ENCODE measurements around the gene PFDN4. TPM values are rescaled to one million over a fixed set of nuclear protein-coding genes. Genes with fewer than 3 reads are reported as not detected.

Gene PFDN4
- polyA plus RNA-seq, 1 of the 3 experiments (the other 2 are of a cell fraction) = 44.0 TPM

DNA sequence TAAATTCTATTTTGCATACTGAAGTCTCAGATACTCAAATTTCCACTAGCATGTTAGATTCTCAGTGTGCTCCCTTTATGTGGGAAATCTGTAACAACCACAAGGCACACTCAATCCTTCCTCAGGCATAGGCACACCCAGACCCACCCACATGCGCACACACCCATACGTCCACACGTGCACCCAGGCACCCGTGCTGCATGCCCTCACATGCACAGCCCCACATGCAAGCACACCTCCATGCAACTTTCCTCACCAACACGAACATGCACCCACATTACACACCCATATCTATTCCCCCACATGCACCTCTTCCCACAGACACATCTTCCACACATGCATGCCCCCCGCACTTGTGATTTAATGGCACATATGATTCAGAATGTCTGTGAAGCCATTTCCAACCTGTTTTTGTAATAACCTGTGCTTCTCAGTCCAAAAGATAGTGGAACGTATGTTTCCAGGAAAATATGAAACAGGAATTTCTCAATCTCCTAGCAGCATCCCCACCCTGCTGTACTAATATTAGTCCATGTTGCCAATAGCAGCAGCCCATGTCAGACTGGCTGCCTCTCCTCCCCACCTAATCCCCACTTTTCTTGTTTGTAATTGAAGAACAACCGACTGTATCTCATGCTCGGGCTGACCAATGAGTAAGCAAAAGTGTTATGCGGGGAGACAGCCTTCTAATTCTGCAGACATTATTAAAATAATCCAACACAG lies 22.8 kb upstream of the PFDN4 start:
- POLR2A ChIA-PET = no interaction called here

DNA sequence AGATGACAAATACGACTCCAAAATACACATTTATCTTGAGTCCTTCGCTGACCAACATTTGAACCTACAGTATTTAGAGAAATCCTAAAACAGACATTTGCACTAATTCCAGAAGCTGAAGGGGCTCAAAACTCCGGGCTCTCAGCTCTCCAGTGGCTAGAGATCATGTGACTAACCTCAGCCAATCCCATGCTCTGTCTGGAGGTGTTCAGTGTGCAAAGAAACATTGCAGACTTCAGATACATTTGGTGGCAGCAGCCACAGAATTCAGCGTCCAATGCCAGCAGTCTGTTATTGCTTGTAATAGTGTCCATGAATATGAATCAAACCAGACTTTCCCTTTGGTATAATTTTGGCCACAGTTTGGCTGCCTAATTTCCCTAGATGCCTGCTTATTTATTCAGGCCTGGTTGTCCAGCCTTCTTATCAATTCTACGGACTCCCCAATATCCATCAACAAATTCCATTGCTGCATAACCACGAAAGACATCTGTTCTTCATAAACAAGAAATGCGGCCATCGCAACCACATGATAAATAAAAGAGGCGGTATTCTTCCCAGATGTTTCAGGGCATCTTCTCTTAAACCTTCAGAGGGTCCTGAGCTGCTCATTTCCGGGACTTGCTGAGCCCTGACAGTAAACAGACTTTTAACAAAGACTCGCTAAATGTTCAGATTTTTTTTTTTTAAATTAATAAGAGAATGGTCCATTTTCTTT lies 19.6 kb upstream of the PFDN4 start:
- Histone ChIP-seq H3K36me3 (replicated peaks in 1 of 2; ENCODE audit: control insufficient read depth in 1 of 2, insufficient read depth in 2 of 2, low read length in 1 of 2) (no peaks in the 10 kb centered on the region), H2AFZ (ENCODE audit: low read depth) (no peak overlapping the region), H3K79me2 (ENCODE audit: insufficient read depth) (no peaks in the 10 kb centered on the region), H3F3A (replicated peaks; ENCODE audit: insufficient read depth) (peaks cover 5% of the 10 kb centered on the region), H3K9me2 (no peaks in the 10 kb centered on the region), H3K4me2 (no peak overlapping the region), H3K27me3 (ENCODE audit: insufficient read depth) (no peaks in the 10 kb centered on the region), H3K9me3 (no peaks in the 10 kb centered on the region), H3K9ac (no peak overlapping the region), H3K4me1 (ENCODE audit: control insufficient read depth in 1 of 2, insufficient read depth in 2 of 2, low read depth in 1 of 2, low read length in 1 of 2) (peaks cover 0 to 6% of the 10 kb centered on the region in 2 experiments; a peak in 3 of 4 replicates), H4K20me1 (ENCODE audit: insufficient read depth) (no peaks in the 10 kb centered on the region), H3K4me3 (ENCODE audit: low read depth in 2 of 2, low read length in 1 of 2) (no peak overlapping the region), H3K27ac (ENCODE audit: low read depth in 2 of 2, low read length in 1 of 2) (no peak overlapping the region)
- 83% methylated on average over 11 of the region's 11 CpGs for WGBS (ENCODE audit: low lambda C conversion rate)
- POLR2A ChIA-PET = no interaction called here
- TF ChIP-seq RAD21 (IDR thresholded peaks at IDR 0.05; ENCODE audit: low read length) (no peak), FOSL2 (IDR thresholded peaks at IDR 0.05; ENCODE audit: borderline replicate concordance, low read depth) (no peak), RCOR1 (IDR thresholded peaks at IDR 0.05; ENCODE audit: low read length) (no peak)
- TF ChIP-seq, protein P1, sequence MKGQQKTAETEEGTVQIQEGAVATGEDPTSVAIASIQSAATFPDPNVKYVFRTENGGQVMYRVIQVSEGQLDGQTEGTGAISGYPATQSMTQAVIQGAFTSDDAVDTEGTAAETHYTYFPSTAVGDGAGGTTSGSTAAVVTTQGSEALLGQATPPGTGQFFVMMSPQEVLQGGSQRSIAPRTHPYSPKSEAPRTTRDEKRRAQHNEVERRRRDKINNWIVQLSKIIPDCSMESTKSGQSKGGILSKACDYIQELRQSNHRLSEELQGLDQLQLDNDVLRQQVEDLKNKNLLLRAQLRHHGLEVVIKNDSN (IDR thresholded peaks at IDR 0.05; ENCODE audit: borderline replicate concordance, low read depth) = peak; percentile 14; the same call in 1 of the 2 replicates
- CTCF ChIA-PET = interaction anchor here (1.1 to 4.9 kb wide), 4 partner anchors 11 to 92 kb away, joined by 3 to 27 read pairs (median 10); partner anchors contain the start of gene PFDN4
- no peak for DNase-seq

More for the DNA sequence above, 22.8 kb upstream of the PFDN4 start:
- no peak overlapping the region for H3K27ac ChIP-seq (ENCODE audit: low read depth in 2 of 2, low read length in 1 of 2)
- no peak overlapping the region for H2AFZ ChIP-seq (ENCODE audit: low read depth)
- peaks cover 8% of the 10 kb centered on the region for H3F3A ChIP-seq (replicated peaks; ENCODE audit: insufficient read depth)
- CTCF ChIA-PET = interaction anchor here (1.4 kb wide), 1 partner anchor 82 kb away, joined by 3 read pairs; no protein-coding TSS in a partner anchor
- H3K27me3 ChIP-seq (ENCODE audit: insufficient read depth) = no peaks in the 10 kb centered on the region
- no peak for DNase-seq
- no peaks in the 10 kb centered on the region for H3K9me3 ChIP-seq
- H3K9me2 ChIP-seq = no peaks in the 10 kb centered on the region
- 82% methylated on average over 10 of the region's 10 CpGs for WGBS (ENCODE audit: low lambda C conversion rate)
- H3K4me3 ChIP-seq (ENCODE audit: low read depth in 2 of 2, low read length in 1 of 2) = no peak overlapping the region
- no peak for TF ChIP-seq SMC3 (IDR thresholded peaks at IDR 0.05; ENCODE audit: low read depth, low read length)
- no peaks in the 10 kb centered on the region for H4K20me1 ChIP-seq (ENCODE audit: insufficient read depth)
- peaks cover 0 to 6% of the 10 kb centered on the region in 2 experiments; a peak in 3 of 4 replicates for H3K4me1 ChIP-seq (ENCODE audit: control insufficient read depth in 1 of 2, insufficient read depth in 2 of 2, low read depth in 1 of 2, low read length in 1 of 2)
- H3K36me3 ChIP-seq (replicated peaks in 1 of 2; ENCODE audit: control insufficient read depth in 1 of 2, insufficient read depth in 2 of 2, low read length in 1 of 2) = no peaks in the 10 kb centered on the region
- no peak overlapping the region for H3K4me2 ChIP-seq
- no peaks in the 10 kb centered on the region for H3K79me2 ChIP-seq (ENCODE audit: insufficient read depth)
- H3K9ac ChIP-seq = no peak overlapping the region

GRCh38 chr20:54189630-54190029 lies 18.3 kb upstream of the PFDN4 start:
- H3K79me2 ChIP-seq (ENCODE audit: insufficient read depth) = no peaks in the 10 kb centered on the region
- no peaks in the 10 kb centered on the region for H3K36me3 ChIP-seq (replicated peaks in 1 of 2; ENCODE audit: control insufficient read depth in 1 of 2, insufficient read depth in 2 of 2, low read length in 1 of 2)
- no peak overlapping the region for H3K9ac ChIP-seq
- H3K27ac ChIP-seq (ENCODE audit: low read depth in 2 of 2, low read length in 1 of 2) = peak overlapping the region in 1 of 2 experiments; percentile 34; a peak in 1 of 4 replicates
- H3K9me2 ChIP-seq = no peaks in the 10 kb centered on the region
- no peaks in the 10 kb centered on the region for H3K27me3 ChIP-seq (ENCODE audit: insufficient read depth)
- H3K4me3 ChIP-seq (ENCODE audit: low read depth in 2 of 2, low read length in 1 of 2) = no peak overlapping the region
- peaks cover 0 to 6% of the 10 kb centered on the region in 2 experiments; a peak in 3 of 4 replicates for H3K4me1 ChIP-seq (ENCODE audit: control insufficient read depth in 1 of 2, insufficient read depth in 2 of 2, low read depth in 1 of 2, low read length in 1 of 2)
- peak overlapping the region; percentile 27; the same call in 1 of the 2 replicates for H2AFZ ChIP-seq (ENCODE audit: low read depth)
- DNase-seq = no peak
- no peaks in the 10 kb centered on the region for H4K20me1 ChIP-seq (ENCODE audit: insufficient read depth)
- CTCF ChIA-PET = interaction anchor here (1.1 to 4.9 kb wide), 3 partner anchors 9 to 93 kb away, joined by 3 to 27 read pairs (median 11); no protein-coding TSS in a partner anchor
- no peaks in the 10 kb centered on the region for H3K9me3 ChIP-seq
- WGBS (ENCODE audit: low lambda C conversion rate) = 39% methylated on average over 2 of the region's 2 CpGs
- TF ChIP-seq, protein P2, sequence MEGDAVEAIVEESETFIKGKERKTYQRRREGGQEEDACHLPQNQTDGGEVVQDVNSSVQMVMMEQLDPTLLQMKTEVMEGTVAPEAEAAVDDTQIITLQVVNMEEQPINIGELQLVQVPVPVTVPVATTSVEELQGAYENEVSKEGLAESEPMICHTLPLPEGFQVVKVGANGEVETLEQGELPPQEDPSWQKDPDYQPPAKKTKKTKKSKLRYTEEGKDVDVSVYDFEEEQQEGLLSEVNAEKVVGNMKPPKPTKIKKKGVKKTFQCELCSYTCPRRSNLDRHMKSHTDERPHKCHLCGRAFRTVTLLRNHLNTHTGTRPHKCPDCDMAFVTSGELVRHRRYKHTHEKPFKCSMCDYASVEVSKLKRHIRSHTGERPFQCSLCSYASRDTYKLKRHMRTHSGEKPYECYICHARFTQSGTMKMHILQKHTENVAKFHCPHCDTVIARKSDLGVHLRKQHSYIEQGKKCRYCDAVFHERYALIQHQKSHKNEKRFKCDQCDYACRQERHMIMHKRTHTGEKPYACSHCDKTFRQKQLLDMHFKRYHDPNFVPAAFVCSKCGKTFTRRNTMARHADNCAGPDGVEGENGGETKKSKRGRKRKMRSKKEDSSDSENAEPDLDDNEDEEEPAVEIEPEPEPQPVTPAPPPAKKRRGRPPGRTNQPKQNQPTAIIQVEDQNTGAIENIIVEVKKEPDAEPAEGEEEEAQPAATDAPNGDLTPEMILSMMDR (IDR thresholded peaks at IDR 0.05) = no peak
- 0 out of 2 replicates have a peak, but pooled peaks have one; percentile 8 for TF ChIP-seq PBX3 (IDR thresholded peaks at IDR 0.05)
- peak; percentile 17; the same call in 1 of the 2 replicates for TF ChIP-seq FOSL2 (IDR thresholded peaks at IDR 0.05; ENCODE audit: borderline replicate concordance, low read depth)
- peaks cover 5% of the 10 kb centered on the region for H3F3A ChIP-seq (replicated peaks; ENCODE audit: insufficient read depth)
- POLR2A ChIA-PET = no interaction called here
- no peak overlapping the region for H3K4me2 ChIP-seq
